GM21529 (cell line): ENCODE measurements around the gene SH3RF3.

Experiments
- ATAC-seq: cut with Tn5 transposase; IDR thresholded peaks from one replicate; pipeline ENCODE4 v1.9.1; 2021; ENCODE audit not compliant: unreplicated experiment

SH3RF3 gene

DNA sequence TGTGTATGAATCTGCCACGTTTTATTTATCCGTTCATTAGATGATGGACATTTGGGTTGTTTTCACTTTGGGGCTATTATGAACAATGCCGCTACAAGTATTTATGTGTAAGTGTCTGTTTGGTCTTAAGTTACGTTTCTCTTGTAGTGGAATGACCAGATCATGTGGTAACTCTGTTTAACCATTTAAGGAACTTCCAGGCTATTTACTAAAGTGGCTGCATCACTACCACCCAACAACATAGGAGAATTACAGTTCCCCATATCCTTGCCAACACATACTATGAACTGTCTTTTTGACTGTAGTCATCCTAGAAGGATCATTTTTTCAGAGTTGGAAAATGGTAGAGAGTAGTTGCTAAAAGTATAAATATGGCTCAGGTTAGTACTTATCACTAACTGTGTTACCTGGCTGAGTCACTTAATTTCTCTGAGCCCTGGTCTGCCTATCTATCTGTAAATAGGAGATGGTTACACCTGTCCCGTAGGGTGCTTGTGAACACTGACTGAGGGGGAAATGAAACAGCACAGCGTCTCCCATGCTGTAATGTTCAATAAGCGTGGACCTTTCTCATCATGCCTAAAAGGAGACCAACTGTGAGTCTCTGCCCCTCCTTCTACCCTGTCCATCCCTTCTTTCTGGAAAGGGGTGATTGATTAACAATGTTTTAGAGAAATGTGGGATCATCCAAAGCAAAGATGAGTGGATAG is 103.1 kb downstream of the SH3RF3 start:
- no peak for ATAC-seq

DNA sequence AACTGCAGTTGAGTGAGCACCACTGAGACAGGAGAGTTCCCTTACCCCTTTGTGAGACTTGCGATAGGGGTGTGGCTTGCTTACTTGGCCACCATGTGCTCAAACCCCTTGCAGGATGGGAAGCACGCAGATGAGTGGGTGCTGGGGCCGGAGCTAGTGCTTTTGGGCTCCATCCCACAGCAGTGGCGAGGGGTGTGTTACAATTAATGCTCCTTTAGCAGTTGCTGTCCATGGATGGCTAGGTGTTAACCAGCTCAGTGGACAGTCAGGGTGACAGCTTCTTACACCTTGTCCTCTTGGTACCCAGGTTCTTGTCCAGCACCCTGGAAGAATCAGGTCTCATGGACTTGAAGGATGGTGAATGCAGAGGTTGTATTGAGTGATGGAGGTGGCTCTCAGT is 103.9 kb downstream of the SH3RF3 start:
- ATAC-seq = no peak

DNA sequence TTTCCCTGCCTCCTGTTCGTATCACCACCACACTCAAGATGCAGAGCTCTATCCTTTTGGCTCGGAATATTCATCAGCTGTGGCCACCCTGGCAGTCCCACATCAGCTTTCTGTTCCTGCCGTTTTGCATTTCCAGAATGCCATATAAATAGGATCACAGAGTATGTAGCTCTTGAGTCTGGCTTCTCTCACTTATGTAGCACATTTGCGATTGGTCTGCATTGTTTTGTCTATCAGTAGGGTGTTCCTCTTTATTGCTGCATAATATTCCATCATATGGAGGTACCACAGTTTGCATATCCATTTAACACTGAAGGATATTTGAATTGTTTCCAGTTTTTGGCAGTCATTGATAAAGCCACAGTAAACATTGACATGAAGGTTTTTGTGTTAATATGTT is 104.6 kb downstream of the SH3RF3 start:
- ATAC-seq = no peak

DNA sequence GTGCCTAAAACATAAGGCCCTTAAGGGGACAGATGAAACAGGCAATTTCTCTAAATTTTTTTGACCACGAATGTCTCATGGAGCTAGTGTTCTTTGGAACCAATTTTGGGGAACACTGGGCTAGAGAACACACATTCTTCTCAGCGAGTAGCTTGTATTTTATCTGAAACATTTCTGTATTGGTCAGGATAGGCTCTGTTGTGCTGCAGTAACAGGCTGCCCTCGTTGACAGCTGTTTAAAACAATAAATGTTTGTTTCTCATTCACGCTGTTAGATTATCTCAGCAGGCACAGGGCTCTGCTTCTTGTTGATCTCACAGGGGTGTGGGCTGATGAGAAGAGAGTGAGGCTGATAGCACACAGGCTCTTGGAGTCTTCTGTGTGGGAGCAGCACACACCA is 105.3 kb downstream of the SH3RF3 start:
- no peak for ATAC-seq

DNA sequence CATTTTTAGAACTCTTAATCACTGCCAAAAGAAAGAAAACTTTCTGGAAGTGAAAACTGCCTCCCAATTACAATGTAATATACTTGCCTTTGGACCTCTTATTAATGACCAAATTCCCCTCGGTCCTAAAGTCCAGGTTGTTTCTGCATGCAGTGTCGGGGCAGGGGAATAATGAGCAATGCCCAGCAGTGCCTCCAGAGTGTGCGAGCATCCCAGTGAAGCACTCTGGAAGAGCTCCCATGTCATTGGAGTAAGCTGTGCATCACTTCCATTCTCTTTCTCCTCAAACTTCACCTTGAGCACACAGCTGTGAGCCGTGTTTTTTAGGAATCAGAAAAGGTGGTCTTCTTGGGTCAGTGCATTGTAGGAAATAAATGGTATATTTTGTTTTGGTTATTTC is 107.1 kb downstream of the SH3RF3 start:
- ATAC-seq = no peak

DNA sequence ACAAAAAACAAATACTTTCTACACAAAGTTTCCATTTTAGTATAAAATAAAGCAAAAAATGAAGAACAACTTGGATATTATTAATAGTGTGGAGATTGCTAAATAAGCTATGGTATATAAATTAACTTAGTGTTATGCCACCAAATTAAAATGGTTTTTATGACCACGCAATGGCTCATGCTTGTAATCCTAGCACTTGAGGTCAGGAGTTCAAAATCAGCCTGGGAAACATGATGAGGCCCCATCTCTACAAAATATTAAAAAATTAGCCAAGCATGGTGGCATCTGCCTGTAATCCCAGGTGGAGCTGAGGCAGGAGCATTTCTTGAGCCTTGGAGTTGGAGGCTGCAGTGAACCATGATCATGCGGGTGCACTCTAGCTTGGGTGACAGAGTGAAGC is 108.8 kb downstream of the SH3RF3 start:
- no peak for ATAC-seq

DNA sequence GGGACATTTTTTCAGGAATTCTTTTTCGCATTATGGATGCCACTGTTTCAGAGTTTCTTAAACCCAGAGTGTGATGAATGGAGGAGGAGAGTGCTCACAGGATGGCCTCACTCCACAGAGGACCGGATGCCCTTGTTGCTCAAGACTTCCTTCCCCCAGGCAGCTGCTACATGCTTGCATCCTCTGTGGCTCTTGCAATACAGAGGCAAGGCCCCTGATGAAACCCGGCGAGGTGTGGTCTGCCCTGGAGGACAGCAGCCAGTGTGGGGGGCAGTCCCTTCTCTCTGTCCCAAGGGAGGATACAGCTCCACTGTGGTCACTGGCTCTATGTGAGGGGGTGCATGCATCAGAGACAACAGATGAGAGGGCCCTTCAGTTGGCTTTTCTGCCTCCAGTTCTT is 109.6 kb downstream of the SH3RF3 start:
- ATAC-seq = peak; percentile 89

DNA sequence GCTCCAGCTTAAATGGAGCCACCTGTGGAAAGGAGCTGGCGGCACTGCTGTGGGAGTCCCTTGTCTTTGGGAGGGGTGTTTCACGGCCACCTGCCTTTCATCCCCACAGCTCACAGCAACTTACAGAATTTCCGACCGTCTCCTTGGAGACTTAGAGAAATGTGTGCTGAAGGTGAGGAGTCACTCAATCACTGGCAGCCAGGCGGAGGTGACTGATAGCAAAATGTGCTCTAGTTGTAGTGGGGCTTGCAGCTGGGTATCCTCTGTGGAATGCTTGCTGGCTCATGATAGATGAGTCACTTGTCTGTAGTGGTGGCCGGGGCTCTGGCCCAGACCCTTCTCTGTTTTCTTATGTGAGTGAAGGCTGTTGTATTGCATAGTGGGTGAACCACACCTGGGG is 110.7 kb downstream of the SH3RF3 start:
- no peak for ATAC-seq

DNA sequence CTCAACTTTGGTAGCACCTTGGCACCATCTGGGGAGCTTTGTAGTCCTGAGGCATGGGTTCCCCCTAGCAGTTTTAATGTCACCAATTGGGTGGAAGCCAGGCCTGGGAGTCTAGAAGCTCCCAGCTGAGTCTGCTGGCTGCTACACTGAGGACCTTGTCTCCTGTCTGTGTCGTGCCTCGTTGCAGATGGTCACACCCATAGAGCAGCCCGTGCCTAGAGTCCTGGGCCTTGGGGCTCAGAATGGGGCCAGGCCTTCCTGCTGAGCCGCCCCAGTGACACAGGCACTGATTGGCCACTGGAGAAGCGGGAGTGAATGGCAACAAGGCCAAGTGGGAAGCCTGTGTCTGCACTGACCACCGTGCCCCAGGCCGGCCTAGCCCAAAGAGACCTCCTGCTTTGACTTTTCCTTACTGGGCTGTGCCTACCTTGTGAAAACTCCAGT is 113.2 kb downstream of the SH3RF3 start:
- ATAC-seq = no peak

DNA sequence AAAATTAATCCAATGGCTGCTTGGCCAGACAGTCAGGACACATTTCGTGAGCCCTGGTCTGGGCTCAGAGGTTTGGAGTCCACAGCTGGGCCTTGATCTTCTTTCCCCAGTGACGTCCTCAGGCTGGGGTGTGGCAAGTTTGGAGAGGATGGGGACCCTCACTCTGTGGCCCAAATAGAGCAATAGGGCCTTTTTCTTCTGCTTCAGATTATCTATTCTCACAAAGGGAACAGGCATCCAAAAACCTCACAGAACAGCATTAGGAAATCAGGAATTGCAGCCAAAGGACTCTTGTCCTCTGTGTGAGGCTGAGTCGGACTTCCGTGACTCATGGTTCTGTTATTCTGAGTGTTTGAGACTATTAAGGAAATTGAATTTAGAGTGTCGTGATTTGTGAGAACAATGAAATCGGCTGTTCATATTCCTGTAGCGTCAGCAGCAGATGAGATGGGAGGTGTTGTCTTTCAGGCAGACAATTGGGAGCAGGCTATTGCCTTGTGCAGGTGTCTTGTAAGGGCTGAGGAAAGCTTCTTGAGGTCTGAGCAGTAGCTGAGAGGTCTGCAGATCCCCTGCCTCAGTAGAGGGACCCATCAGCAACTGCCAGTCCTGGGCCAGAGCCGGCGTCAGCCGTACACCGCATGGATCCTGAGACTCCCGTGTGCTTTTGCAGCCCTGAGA is 113.8 kb downstream of the SH3RF3 start:
- ATAC-seq = no peak

DNA sequence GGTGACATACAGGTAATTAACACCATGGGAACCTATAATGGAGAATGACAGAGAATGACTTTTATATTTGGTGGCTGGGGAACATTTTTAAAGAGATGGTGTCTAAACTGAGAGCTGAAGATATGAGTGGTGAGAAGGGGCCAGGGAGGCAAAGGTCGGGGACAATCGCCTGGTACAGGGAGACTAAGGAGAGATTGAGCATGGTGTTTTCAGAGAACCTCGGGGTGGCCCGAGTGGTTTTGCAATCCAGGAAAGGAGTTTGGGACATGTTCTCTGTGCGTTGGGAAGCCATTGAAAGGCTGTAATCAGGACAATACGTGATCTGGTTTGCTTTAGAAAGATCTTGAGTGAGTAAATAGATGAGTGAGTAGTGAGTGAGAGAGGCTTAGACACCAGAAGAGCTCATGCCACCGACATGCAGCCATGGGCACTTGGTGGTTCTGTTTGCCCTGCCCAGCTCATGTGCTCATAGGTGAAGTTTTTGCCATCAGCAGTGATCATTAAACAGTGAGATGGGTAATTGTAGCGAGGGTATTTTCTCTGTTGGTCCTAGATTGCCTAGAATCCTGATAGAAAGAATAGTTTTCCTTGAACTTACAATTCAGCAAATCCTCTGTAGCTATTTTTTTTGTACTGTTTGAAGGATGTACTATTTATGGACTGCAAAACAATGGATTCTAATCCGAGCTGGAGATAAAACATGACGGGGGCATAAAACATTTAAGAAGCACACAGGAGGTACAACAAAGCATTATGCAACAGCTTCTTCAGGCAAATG is 114.7 kb downstream of the SH3RF3 start:
- no peak for ATAC-seq

DNA sequence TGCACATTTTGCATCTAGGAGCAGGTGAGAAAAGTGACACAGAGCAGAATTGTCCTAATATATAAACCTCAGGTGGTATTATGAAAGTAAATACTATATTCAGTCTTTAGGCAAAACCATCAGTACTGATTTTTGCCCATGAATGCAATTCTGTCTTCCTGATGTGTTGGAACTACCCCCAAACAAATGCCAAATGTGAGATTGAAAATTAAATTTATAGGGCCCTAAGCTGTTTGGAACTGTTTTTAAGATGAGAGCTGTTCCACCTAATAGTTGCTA is 115.2 kb downstream of the SH3RF3 start:
- ATAC-seq = no peak

DNA sequence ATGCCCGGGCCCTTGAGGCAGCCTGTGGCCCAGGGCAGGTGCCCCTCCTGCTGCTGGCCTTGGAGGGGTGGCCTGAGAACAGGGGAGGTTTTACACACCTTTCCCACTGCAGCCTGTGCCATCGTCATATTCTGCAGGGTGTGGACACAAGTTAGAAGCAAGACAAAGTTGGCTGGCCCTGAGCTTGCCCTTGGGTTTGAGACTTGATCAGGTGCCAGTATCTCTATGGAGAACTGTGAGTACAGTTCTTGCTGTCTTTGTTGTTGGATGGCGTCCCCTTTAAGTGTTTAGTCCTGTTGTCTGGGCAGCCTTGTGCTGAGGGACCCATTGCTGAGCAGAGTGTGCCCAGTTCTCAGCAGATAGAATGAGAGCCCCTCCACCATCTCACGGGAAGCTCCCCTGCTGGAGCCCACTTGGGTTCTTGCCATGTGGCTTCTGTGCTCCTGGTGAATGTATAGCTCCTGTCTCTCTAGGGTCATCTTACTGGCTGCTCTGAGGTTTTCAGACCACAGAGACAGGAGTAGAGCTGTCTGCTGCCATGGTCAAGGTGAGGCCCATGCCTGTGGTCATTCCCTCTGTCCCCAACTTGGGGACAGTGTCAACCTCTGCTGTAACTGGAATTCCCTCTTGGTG is 115.9 kb downstream of the SH3RF3 start:
- no peak for ATAC-seq

DNA sequence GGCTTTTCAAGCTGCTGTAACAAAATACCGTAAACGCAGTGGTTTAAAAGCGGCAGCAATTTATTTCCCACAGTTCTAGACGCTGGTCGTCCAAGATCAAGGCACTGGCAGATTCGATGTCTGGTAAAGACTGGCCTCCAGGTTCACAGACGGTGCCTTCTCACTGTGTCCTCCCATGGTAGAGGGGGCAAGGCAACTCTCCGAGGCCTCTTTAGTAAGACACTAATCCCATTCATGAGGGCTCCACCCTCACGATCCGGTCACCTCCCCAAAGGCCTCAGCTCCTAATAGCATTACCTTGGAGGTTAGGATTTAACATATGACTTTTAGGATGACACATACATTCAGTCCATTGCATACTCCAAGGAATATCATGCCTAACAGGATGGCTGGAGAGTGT is 117.2 kb downstream of the SH3RF3 start:
- no peak for ATAC-seq

DNA sequence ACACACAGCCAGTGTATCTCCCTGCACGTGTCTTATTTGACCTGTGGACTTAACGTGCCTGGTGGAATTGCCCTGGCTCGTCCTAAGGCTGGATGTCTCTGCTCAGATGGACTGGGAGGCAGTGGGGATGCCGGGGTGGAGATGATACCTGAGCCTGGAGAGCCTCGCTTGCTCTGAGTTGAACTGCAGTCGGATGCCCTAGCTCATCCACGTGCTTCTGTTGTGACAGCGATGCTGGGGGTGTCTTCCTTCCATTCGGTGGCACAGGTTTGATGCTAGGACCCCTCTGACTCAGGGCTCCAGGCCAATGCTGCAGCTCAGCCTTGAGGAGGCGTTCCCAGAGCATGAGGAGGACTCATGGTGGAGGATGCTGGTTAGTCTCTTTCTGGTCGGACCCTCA is 117.6 kb downstream of the SH3RF3 start:
- no peak for ATAC-seq

DNA sequence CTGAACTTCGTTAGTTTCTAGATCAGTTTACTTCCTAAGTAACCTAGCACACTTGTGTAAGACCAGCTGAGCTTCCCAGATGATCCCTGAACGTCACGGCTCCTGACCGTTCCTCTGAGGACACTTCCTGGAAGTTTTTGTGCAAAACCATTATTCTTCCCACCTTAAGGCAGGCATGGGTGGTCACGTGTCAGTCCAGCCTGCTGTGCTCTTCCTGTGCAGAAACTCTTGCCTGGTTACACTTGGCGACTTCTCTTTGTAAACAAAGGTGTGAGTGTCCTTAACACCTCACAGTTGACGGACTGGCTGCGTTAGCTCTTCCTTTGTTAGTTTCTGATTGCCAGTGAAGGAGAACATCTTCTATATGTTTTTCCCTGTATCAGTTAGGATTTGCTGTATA is 118.3 kb downstream of the SH3RF3 start:
- ATAC-seq = no peak

DNA sequence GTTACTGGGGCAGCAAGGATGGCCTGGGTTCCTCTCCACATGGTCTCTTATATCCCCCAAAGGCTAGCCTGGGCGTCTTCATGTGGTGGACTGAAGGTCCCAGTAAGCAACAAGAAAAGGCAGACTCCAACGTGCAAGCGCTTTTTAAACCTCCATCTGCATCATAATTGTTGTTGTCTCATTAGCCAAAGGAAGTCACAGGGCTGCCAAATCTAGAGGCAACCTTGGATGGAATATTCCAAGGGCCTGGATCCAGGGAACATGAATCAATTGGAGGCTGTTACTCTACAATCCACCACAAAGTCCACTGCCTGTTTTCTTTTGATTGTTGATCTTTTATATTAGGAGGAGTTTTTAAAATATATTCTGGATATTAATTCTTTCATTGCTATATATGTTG is 118.8 kb downstream of the SH3RF3 start:
- ATAC-seq = no peak

DNA sequence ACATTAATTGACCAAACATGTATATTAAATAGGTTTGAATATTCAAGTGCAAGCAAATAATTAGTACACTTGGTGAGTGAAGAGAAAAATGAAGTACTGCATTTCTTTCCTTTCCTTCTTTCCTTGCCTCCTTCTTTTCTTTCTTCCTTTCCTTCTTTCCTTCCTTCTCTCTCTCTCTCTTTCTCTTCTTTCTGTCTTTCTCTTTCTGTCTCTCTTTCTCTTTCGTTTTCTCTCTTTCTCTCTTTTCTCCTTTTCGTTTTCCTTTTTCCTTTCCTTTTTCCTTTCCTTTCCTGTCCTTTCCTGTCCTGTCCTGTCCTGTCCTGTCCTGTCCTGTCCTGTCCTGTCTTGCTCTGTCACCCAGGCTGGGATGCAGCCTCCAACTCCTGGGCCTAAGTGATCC is 119.6 kb downstream of the SH3RF3 start:
- no peak for ATAC-seq

DNA sequence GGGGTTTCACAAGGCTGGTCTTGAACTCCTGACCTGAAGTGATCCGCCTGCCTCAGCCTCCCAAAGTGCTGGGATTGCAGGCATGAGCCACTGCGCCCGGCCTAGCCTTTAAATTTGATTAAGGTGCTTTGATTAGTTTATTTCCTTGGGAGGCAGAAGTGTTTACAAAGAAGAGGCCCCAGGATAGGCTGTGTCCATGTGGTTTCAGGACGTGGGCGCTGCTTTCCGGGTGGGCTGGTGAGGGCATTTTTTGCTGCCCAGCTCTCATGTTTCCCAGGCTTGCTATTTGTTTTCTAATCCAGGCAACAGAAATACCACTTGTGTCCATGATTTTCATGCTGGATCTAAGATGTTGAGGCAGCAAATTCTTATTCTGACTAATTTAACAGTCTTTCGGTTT is 124.2 kb downstream of the SH3RF3 start:
- no peak for ATAC-seq

DNA sequence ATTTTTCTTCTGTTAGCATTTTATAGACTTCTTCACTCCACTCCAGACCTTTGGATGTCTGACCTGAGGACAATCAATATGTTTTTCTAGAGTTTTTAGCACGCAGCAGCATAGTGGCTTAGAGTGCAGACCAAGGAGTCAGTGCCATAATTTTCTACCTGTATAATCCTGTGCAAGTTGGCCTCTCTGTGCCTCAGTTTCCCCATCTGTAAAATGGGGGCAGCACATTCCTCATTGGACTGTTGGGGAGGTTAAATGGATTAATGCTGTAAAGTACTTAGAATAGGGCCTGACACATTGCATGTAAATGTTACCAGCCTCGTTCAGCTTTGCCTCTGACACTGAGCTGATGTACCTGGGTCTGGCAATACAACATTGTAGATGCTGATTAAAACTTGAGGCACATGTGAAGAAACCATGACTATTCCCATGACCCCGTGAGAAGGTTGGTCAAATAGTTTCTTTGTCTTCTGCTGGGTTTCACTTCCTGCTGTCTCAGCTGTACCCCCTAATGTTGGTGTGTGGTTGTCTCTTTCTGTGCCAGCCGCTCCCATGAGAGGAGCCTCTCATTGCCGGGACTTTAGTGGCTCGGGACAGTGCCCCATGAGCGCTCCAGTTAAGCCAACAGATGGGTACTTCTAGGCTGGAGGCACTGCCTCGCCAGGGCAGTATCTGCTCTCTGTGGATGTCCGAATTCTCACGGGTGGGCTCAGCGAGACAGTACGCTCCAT is 125.3 kb downstream of the SH3RF3 start:
- peak; percentile 72 for ATAC-seq

DNA sequence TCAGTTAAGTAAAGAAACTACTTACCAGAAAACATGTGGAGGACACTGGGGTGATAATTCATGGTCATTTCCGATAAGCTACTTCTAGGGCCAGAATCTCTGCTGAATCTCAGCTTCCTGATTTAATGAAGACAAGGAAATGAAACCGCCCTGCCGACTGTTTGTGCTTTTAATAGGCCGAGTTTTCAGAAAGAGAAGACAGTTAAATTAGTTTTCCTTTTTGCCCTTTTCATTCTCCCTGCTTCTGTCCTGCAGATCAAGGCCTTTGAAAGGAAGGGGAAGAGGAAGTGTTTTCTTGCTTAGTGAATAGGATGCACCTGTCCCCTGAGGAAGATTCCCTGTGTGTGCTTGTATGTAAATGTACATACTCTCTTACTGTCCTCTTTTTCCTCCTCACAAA is 126.6 kb downstream of the SH3RF3 start:
- no peak for ATAC-seq
